PC-9 (cell line): Measurements from ENCODE around the gene ATL1. TPM values are rescaled to one million over a fixed set of nuclear protein-coding genes. Genes with fewer than 3 reads are reported as not detected.

ENCODE experiments used
- BruUV-seq: library from RNA; stranded (reverse); fragments of 400-500 nt; replicated peaks from 2 replicates; lab custom pipeline; 2021; lab: Mats Ljungman, UMichigan
- CTCF ChIA-PET: fragments of 300-600 bp; sonication (Branson Sonifier 250); formaldehyde crosslinking; loops from one replicate; lab custom pipeline; 2022; ENCODE audit warnings: antibody characterized with exemption; lab: Charles Lee
- POLR2A ChIA-PET: fragments of 300-600 bp; sonication (Branson Sonifier 250); formaldehyde crosslinking; loops from one replicate; lab custom pipeline; 2022; ENCODE audit warnings: antibody characterized with exemption; ENCODE audit not compliant: unreplicated experiment; lab: Charles Lee
- DNase-seq, 2 experiments: peaks; one replicate each; pipeline versions ENCODE4 v3.0.0 to v3.0.0-alpha.2; 2015 to 2022; ENCODE audit warnings: mixed read lengths in 1 of 2
- H2AFZ ChIP-seq: fragments of 200-600 bp; sonication (generic); 2 replicates; pipeline ENCODE4 v1.8.1; 2017; ENCODE audit warnings: antibody characterized with exemption
- H3F3A ChIP-seq: fragments of 200-600 bp; sonication (generic); 2 replicates; pipeline ENCODE4 v1.8.1; 2017; ENCODE audit warnings: antibody characterized with exemption, mild to moderate bottlenecking, low read depth; ENCODE audit not compliant: insufficient read depth
- H3K27ac ChIP-seq: fragments of 200-600 bp; sonication (generic); 2 replicates; pipeline ENCODE4 v1.6.1; 2016; ENCODE audit warnings: mixed run types
- H3K27me3 ChIP-seq: fragments of 200-600 bp; sonication (generic); 2 replicates; pipeline ENCODE4 v1.6.1; 2016; ENCODE audit warnings: low read depth, mixed run types; ENCODE audit not compliant: insufficient read depth
- H3K36me3 ChIP-seq: fragments of 200-600 bp; sonication (generic); 2 replicates; pipeline ENCODE4 v1.6.1; 2016; ENCODE audit warnings: low read depth, mixed run types
- H3K4me1 ChIP-seq: fragments of 200-600 bp; sonication (generic); replicated peaks from 2 replicates; pipeline ENCODE4 v1.6.1; 2016; ENCODE audit warnings: mixed run types; ENCODE audit not compliant: insufficient read depth
- H3K4me2 ChIP-seq: fragments of 200-600 bp; sonication (generic); 2 replicates; pipeline ENCODE4 v1.6.1; 2017; ENCODE audit warnings: mixed run types
- H3K4me3 ChIP-seq: fragments of 200-600 bp; sonication (generic); 2 replicates; pipeline ENCODE4 v1.6.1; 2016; ENCODE audit warnings: mixed run types
- H3K79me2 ChIP-seq: fragments of 200-600 bp; sonication (generic); 2 replicates; pipeline ENCODE4 v1.6.1; 2017; ENCODE audit warnings: low read depth, mixed run types
- H3K9me2 ChIP-seq: fragments of 200-600 bp; sonication (generic); 2 replicates; pipeline ENCODE4 v1.8.1; 2017; ENCODE audit warnings: mild to moderate bottlenecking; ENCODE audit not compliant: insufficient read depth
- H3K9me3 ChIP-seq: fragments of 200-600 bp; sonication (generic); 2 replicates; pipeline ENCODE4 v1.8.1; 2016; ENCODE audit warnings: low read depth; ENCODE audit not compliant: insufficient read depth
- H4K20me1 ChIP-seq: fragments of 200-600 bp; sonication (generic); 2 replicates; pipeline ENCODE4 v1.8.1; 2017; ENCODE audit not compliant: insufficient read depth
- EZH2 ChIP-seq: fragments of 200-600 bp; sonication (generic); IDR thresholded peaks from 2 replicates; pipeline ENCODE4 v1.8.0; 2017; ENCODE audit warnings: antibody characterized with exemption, low read depth
- intact Hi-C: fragments of 100-400 bp; cut with micrococcal nuclease; formaldehyde crosslinking; loops from one replicate; pipeline ENCODE4 v1.10.0; 2022; ENCODE audit not compliant: unreplicated experiment
- total RNA-seq: library from RNA; stranded (reverse); gene quantifications from 2 replicates; pipeline ENCODE4 v1.2.3, GENCODE V29; 2021
- TF ChIP-seq, protein P1 (sequence below): fragments of 200-600 bp; sonication (generic); conservative IDR thresholded peaks from 2 replicates; pipeline ENCODE4 v1.6.1; 2017; ENCODE audit warnings: mixed run types, antibody characterized with exemption, mild to moderate bottlenecking, moderate library complexity

ATL1 gene
- total RNA-seq, 1 experiment from 2014 or later: 4.3 TPM

GRCh38 chr14:50605766-50606165 is 45.8 kb downstream of the ATL1 start:
- H3K4me3 ChIP-seq: no peak overlapping the region
- no peaks in the 10 kb centered on the region for H3K79me2 ChIP-seq
- no peaks in the 10 kb centered on the region for H3K36me3 ChIP-seq
- no peaks in the 10 kb centered on the region for H3K9me3 ChIP-seq
- no peaks in the 10 kb centered on the region for H3K27me3 ChIP-seq
- no TSS peak for BruUV-seq
- H2AFZ ChIP-seq: no peak overlapping the region
- intact Hi-C loops: no loop called here
- ChIA-PET POLR2A (interaction anchor here (0.7 kb wide), 1 partner anchor 176 kb away, joined by 4 read pairs; no protein-coding TSS in a partner anchor), CTCF (no interaction called here)
- no peak for DNase-seq
- H3K4me1 ChIP-seq: peaks cover 12% of the 10 kb centered on the region
- H3K9me2 ChIP-seq: no peaks in the 10 kb centered on the region
- TF ChIP-seq, protein P1, sequence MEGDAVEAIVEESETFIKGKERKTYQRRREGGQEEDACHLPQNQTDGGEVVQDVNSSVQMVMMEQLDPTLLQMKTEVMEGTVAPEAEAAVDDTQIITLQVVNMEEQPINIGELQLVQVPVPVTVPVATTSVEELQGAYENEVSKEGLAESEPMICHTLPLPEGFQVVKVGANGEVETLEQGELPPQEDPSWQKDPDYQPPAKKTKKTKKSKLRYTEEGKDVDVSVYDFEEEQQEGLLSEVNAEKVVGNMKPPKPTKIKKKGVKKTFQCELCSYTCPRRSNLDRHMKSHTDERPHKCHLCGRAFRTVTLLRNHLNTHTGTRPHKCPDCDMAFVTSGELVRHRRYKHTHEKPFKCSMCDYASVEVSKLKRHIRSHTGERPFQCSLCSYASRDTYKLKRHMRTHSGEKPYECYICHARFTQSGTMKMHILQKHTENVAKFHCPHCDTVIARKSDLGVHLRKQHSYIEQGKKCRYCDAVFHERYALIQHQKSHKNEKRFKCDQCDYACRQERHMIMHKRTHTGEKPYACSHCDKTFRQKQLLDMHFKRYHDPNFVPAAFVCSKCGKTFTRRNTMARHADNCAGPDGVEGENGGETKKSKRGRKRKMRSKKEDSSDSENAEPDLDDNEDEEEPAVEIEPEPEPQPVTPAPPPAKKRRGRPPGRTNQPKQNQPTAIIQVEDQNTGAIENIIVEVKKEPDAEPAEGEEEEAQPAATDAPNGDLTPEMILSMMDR: no peak
- no peak for TF ChIP-seq EZH2
- H3F3A ChIP-seq: no peaks in the 10 kb centered on the region
- H4K20me1 ChIP-seq: no peaks in the 10 kb centered on the region
- H3K4me2 ChIP-seq: no peak overlapping the region
- H3K27ac ChIP-seq: no peak overlapping the region

- no peak for DNase-seq
These were observed 46.5 kb downstream of the ATL1 start for GRCh38 chr14:50606468-50606867.

DNA sequence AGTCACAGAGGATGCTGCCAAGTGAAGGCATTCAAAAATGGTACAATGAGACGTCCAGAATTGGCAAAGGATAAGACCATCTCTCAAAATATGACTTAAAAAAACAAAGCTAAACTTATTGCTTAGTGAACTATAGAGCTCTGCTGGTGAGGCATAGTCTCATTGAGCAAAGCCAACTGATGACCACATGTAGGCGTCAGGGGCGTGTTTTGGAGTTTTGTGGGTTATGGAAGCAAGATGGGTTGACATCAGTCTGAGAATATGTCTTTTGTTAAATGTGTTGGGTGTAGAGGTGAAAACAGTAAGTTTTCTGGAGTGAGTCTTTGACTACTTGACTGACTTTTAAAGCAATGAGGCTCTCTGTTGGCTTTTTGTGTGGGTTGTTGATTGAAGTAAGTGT is 47.2 kb downstream of the ATL1 start:
- ChIA-PET CTCF (interaction anchor here (0.5 kb wide), 1 partner anchor 170 kb away, joined by 4 read pairs; no protein-coding TSS in a partner anchor), POLR2A (no interaction called here)
- TF ChIP-seq, protein P1: no peak
- no peak for TF ChIP-seq EZH2
- Histone ChIP-seq H3K36me3 (no peaks in the 10 kb centered on the region), H2AFZ (no peak overlapping the region), H3K27me3 (no peaks in the 10 kb centered on the region), H3K4me1 (no peaks in the 10 kb centered on the region), H3K4me2 (no peak overlapping the region), H3K9me2 (no peaks in the 10 kb centered on the region), H4K20me1 (no peaks in the 10 kb centered on the region), H3K4me3 (no peak overlapping the region), H3K27ac (no peak overlapping the region), H3K9me3 (no peaks in the 10 kb centered on the region), H3K79me2 (no peaks in the 10 kb centered on the region), H3F3A (no peaks in the 10 kb centered on the region)
- intact Hi-C loops: no loop called here
- no peak for DNase-seq
- no TSS peak for BruUV-seq

More at GRCh38 chr14:50606468-50606867, 46.5 kb downstream of the ATL1 start:
- intact Hi-C loops: no loop called here
- BruUV-seq: no TSS peak
- TF ChIP-seq EZH2: no peak
- TF ChIP-seq, protein P1: no peak
- Histone ChIP-seq H3K9me2 (no peaks in the 10 kb centered on the region), H3K4me3 (no peak overlapping the region), H3K79me2 (no peaks in the 10 kb centered on the region), H3F3A (no peaks in the 10 kb centered on the region), H3K4me2 (no peak overlapping the region), H3K4me1 (peaks cover 5% of the 10 kb centered on the region), H4K20me1 (no peaks in the 10 kb centered on the region), H3K9me3 (no peaks in the 10 kb centered on the region), H3K36me3 (no peaks in the 10 kb centered on the region), H3K27me3 (no peaks in the 10 kb centered on the region), H2AFZ (no peak overlapping the region), H3K27ac (no peak overlapping the region)
- POLR2A ChIA-PET: no interaction called here
- CTCF ChIA-PET: no interaction called here
